Measurements from ENCODE around the gene MTG1. TPM values are rescaled to one million over a fixed set of nuclear protein-coding genes. Genes with fewer than 3 reads are reported as not detected.

Gene MTG1, protein sequence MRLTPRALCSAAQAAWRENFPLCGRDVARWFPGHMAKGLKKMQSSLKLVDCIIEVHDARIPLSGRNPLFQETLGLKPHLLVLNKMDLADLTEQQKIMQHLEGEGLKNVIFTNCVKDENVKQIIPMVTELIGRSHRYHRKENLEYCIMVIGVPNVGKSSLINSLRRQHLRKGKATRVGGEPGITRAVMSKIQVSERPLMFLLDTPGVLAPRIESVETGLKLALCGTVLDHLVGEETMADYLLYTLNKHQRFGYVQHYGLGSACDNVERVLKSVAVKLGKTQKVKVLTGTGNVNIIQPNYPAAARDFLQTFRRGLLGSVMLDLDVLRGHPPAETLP
- total RNA-seq = 24.3 and 25.6 TPM in 2 replicates

DNA sequence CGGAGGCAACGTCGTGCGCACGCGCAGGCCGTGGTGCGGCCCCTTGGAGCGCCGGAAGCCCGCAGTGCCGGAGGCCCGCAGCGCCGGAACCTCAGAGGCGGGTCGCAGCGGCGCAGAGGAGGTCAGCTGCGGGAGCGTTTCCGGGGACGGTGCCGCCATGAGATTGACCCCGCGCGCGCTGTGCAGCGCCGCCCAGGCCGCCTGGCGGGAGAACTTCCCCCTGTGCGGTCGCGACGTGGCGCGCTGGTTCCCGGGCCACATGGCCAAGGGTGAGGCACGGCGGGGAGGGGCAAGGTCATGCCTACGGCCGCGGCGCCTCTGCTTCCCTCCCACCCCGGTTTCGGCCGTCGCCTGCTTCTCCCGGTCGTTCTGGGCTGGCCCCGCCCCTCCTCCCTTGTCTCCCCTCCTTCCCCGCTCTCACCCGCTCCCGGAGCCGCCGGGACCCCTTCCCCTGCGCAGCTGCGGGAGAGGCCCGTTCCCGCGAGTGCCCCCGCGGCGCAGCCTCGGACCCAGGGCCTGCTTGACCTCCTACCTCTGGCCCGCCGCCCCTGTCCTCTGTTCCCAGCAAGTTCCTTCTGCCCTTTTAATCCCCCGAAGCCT lies at the start of gene MTG1:
Gene MTG1, plus strand, starts transcription at position 94 of the 600 bp plus-strand sequence. Its CDS starts 64 bp downstream, at position 158.

DNA sequence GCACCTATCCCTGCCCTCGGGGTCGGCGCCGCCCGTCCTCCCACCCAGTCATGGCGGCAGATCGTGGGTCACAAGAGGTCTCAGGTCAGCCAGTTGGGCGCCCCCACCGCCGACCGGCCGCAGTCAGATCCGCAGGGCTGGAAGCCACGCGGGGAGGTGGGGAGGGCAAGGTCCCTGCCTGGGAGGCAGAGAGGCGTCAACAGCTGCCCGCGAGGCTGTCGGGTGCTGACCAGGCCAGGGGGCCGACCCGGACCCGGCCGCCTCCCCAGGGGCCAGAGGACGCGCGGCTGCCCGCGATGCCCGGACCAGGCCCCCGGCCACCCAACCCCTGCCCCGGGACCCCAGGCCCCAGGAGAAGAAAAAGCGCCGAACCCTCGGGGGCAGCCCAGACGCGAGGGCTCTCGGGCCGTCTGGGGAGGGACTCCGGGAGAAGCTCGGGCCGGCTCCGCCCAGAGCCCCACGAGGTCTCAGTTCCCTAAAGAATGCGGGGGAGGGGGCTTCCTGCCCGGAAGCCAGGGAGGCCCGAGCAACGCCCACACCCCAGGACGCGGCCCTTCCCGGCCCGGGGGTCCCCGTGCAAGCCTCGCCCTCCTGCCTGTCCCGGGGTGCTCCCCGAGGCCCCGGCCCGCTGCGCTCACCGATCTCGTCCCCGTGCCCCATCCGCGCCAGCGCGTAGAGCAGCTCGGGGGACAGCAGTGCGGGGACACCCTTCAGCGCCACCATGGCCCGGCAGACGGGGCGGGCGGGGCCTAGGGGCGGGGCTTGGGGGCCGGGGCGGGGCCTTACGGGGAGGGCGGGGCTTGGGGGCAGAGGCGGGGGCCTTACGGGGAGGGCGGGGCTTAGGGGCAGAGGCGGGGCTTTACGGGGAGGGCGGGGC lies 36.4 kb upstream of the MTG1 start, which contains the start of gene FUOM:
Gene FUOM, minus strand, starts transcription at position 735 of the 877 bp plus-strand sequence. Its CDS starts 12 bp downstream, at position 723.

DNA sequence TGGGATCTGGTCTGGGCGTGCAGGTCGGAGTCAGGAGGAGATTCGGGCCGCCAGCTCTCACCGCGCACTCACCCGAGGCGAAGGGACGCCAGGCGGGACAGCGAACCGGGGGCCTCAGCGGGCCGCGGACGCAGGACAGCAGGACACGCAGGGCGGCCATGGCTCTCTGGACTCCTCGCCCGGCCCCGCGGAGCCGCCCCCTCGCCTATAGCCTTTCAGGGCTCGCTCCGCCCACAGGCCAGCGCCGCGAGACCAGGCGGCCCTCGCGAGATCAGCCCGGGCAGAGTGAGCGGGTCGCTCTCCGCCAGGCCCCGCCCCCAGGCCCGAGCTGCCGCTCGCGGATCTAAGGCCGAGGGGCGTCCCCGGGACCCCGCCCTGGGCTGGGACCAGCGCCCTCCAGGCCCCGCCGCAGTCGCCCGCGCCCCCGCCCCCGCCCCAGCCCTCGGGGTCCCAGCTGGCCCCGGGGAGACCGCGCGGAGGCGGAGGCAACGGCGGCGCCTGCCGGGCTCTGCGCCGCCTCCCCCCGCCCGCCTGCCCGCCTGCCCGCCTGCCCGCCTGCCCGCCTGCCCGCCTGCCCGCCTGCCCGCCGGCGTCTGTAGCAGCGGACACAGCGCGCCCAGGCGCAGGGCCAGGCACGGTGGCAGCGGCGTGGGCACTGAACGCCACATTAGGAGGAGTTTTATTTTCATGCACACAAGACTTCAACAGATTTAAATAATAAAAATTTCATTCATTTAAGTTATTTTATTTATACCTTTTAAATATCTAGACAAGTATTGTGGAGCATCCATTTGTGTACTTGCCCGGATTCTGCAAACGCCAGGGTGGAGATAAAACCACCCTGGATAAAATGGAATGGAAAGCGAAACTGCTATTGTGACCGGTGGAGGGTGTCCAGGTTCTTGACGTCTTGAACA lies 20.5 kb upstream of the MTG1 start, which contains the start of gene ECHS1:
Gene ECHS1, minus strand, starts transcription at position 181 of the 917 bp plus-strand sequence. Its CDS starts 21 bp downstream, at position 160.

DNA sequence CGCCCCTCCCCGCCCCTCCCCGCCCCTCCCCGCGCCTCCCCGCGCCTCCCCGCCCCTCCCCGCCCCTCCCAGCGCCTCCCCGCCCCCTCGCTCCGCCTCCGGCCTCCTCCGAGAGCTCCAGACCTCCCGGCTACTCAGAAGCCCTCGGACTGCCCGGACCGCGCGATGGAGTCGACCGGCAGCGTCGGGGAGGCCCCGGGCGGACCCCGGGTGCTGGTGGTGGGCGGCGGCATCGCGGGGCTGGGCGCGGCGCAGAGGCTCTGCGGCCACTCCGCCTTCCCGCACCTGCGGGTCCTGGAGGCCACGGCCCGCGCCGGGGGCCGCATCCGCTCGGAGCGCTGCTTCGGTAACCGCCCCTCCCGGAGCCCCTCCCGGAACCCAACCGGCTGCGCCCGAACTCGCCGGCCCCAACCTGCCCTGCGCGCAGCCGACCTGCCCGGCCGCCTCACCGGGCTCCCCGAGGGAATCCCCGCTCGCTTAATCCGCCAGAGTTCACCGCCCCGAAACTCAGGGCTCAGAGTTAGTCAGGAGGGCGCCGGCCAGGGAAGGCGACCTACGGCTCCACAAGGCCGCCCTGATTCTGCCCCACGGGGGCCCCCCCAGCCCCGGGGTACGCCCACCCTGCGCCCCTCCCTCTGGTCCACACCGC lies 14.7 kb upstream of the MTG1 start, which contains the start of gene PAOX:
Gene PAOX, plus strand, starts transcription at position 111 of the 649 bp plus-strand sequence. Its CDS starts 55 bp downstream, at position 166.

DNA sequence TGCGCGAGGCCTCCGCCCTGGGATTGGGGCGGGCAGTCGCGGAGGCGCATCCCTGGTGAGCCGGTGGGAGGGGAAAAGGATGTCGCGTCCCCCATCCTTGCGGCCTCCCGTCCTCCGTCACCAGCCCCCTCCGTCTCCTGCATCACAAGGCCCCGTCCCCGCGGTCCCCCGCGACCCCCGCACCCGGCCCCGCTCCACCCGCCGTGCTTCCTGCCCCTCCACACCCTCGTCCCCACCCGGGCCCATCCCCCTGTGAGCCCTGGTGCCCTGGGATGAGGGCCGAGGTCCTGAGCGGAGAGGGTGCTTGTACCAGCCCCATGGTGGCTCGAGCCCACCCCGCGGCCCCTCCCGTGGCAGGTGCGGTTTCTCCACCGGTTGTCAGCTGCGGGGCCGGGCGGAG lies 30.6 kb downstream of the MTG1 start, which contains the start of gene SPRN:
Gene SPRN, minus strand, starts transcription at position 25 of the 400 bp plus-strand sequence. CDS start 944 bp downstream, outside the sequence.

DNA sequence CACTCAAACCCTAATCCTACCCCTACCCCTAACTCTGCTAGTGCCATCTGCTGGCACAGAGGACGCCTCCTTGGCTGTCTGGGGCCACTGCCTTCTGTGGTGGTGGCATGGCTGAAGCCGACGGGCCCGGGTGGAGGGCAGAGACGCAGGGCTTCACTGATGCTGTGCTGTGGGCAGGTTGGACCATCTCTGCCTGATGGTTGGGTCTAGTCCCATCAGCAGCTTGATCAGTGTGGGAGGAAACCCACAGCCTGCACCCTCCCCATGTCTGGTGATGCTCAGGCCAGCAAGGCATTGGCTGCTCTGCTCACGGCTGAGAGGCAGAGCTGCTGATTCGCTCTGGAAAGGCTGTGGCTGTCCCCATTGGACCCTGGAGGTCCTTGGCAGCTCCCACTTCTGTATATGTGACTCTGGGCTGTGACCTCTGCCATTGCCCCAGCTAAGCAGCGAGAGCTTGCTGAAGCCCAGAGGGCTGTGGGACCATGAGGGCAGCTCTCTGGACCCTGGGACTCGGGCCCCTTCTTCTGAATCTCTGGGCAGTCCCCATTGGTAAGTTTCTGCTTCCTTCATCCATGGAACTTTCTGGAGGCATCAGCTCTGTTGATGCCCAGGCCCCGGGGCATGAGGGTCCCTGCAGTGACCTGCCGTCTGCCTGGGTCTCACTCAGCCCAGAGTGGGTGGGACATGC lies 59.7 kb downstream of the MTG1 start, which contains the start of gene SCART1:
Gene SCART1, plus strand, starts transcription at position 430 of the 688 bp plus-strand sequence. Its CDS starts 53 bp downstream, at position 483.

Other genes starting within 250 kb of the MTG1 start
- gene KNDC1, start 233.9 kb upstream of the MTG1 start, total RNA-seq = 0.36 and 0.49 TPM in 2 replicates
- gene UTF1, start 163.9 kb upstream of the MTG1 start, total RNA-seq = not detected in 2 replicates
- gene VENTX, start 156.3 kb upstream of the MTG1 start, total RNA-seq = not detected in 2 replicates
- 0.32 TPM in 1 of 2 replicates, not detected in the other for gene ADAM8, start 117.3 kb upstream of the MTG1 start, total RNA-seq
- gene TUBGCP2, start 85.3 kb upstream of the MTG1 start, total RNA-seq = 36.1 and 42.4 TPM in 2 replicates
- gene ZNF511, start 85.2 kb upstream of the MTG1 start, total RNA-seq = 24.2 and 27.1 TPM in 2 replicates
- gene CALY, start 57.3 kb upstream of the MTG1 start, total RNA-seq = not detected in 2 replicates
- gene PRAP1, start 46.8 kb upstream of the MTG1 start, total RNA-seq = not detected in 2 replicates
- 25.5 and 32.4 TPM in 2 replicates for gene FUOM, start 36.1 kb upstream of the MTG1 start, total RNA-seq
- 103 and 134 TPM in 2 replicates for gene ECHS1, start 20.8 kb upstream of the MTG1 start, total RNA-seq
- 5.6 and 7.6 TPM in 2 replicates for gene PAOX, start 14.9 kb upstream of the MTG1 start, total RNA-seq
- gene SPRN, start 30.5 kb downstream of the MTG1 start, total RNA-seq = 1.3 and 2.9 TPM in 2 replicates
- 0.54 TPM in 1 of 2 replicates, not detected in the other for gene SCART1, start 59.8 kb downstream of the MTG1 start, total RNA-seq
- not detected in 2 replicates for gene CYP2E1, start 133.2 kb downstream of the MTG1 start, total RNA-seq
- not detected in 2 replicates for gene SYCE1, start 171.4 kb downstream of the MTG1 start, total RNA-seq
- not detected in 2 replicates for gene FRG2B, start 232.6 kb downstream of the MTG1 start, total RNA-seq